SK-N-SH (cell line): ENCODE results near the gene SLC24A4. TPM values are rescaled to one million over a fixed set of nuclear protein-coding genes. Genes with fewer than 3 reads are reported as not detected.

Experiments
- CTCF ChIA-PET: fragments of 300-600, 350-600 bp; formaldehyde crosslinking; extraction: SDS; loops from one replicate; lab custom pipeline; 2021; lab: Yijun Ruan, JAX
- POLR2A ChIA-PET: fragments of 350-600 bp; sonication (Branson Sonifier 250); formaldehyde crosslinking; extraction: SDS; loops from one replicate; lab custom pipeline; 2020; ENCODE audit warnings: antibody characterized with exemption, inconsistent platforms; lab: Yijun Ruan, JAX
- DNase-seq: peaks from one replicate; pipeline ENCODE4 v3.0.0; 2012
- H2AFZ ChIP-seq: fragments of 200-600 bp; sonication (generic); 2 replicates; pipeline ENCODE4 v1.8.1; 2016; ENCODE audit warnings: antibody characterized with exemption, mild to moderate bottlenecking, low read depth
- H3F3A ChIP-seq: fragments of 200-600 bp; sonication (generic); replicated peaks from 2 replicates; pipeline ENCODE3; 2016; ENCODE audit warnings: antibody characterized with exemption, mild to moderate bottlenecking; ENCODE audit not compliant: insufficient read depth
- H3K27ac ChIP-seq, 2 experiments: fragments of 200-500 bp in 1 of 2; fragments of 200-600 bp in 1 of 2; sonication (Bioruptor generic) in 1 of 2; sonication (generic), shearing (Covaris generic) in 1 of 2; 2 replicates each; pipeline versions ENCODE4 v1.5.1 to v1.6.1; 2014 to 2016; ENCODE audit warnings: low read depth in 2 of 2, inconsistent platforms in 1 of 2, low read length in 1 of 2, mild to moderate bottlenecking in 1 of 2, mixed read lengths in 1 of 2
- H3K27me3 ChIP-seq: fragments of 200-600 bp; sonication (generic), shearing (Covaris generic); 2 replicates; pipeline ENCODE4 v1.6.1; 2016; ENCODE audit warnings: mixed run types; ENCODE audit not compliant: insufficient read depth
- H3K36me3 ChIP-seq, 2 experiments: fragments of 200-500 bp in 1 of 2; fragments of 200-600 bp in 1 of 2; sonication (Bioruptor generic) in 1 of 2; sonication (generic) in 1 of 2; replicated peaks in 1 of 2; 2 replicates each; pipeline versions ENCODE3 to v1.5.1; 2014 to 2016; ENCODE audit warnings: low read length in 1 of 2, mild to moderate bottlenecking in 1 of 2; ENCODE audit not compliant: insufficient read depth in 2 of 2, control insufficient read depth in 1 of 2
- H3K4me1 ChIP-seq, 2 experiments: fragments of 200-500 bp in 1 of 2; fragments of 200-600 bp in 1 of 2; sonication (Bioruptor generic) in 1 of 2; sonication (generic), shearing (Covaris generic) in 1 of 2; 2 replicates each; pipeline versions ENCODE4 v1.5.1 to v1.6.1; 2014 to 2016; ENCODE audit warnings: low read depth in 1 of 2, low read length in 1 of 2, mixed run types in 1 of 2; ENCODE audit not compliant: insufficient read depth in 2 of 2, control insufficient read depth in 1 of 2
- H3K4me2 ChIP-seq: fragments of 200-600 bp; sonication (generic), shearing (Covaris generic); 2 replicates; pipeline ENCODE4 v1.6.1; 2017; ENCODE audit warnings: mixed run types
- H3K4me3 ChIP-seq, 2 experiments: fragments of 200-500 bp in 1 of 2; fragments of 200-600 bp in 1 of 2; sonication (Bioruptor generic) in 1 of 2; sonication (generic), shearing (Covaris generic) in 1 of 2; 2 replicates each; pipeline versions ENCODE4 v1.5.1 to v1.8.1; 2014 to 2016; ENCODE audit warnings: low read depth in 2 of 2, inconsistent platforms in 1 of 2, low read length in 1 of 2, mild to moderate bottlenecking in 1 of 2, mixed read lengths in 1 of 2, moderate library complexity in 1 of 2
- H3K79me2 ChIP-seq: fragments of 200-600 bp; sonication (generic); 2 replicates; pipeline ENCODE4 v1.8.1; 2017; ENCODE audit warnings: mild to moderate bottlenecking; ENCODE audit not compliant: insufficient read depth
- H3K9ac ChIP-seq: fragments of 200-600 bp; sonication (generic); 2 replicates; pipeline ENCODE4 v1.6.1; 2017; ENCODE audit warnings: mixed run types
- H3K9me2 ChIP-seq: fragments of 200-600 bp; sonication (generic); 2 replicates; pipeline ENCODE4 v1.6.1; 2017; ENCODE audit warnings: mixed run types
- H3K9me3 ChIP-seq: fragments of 200-600 bp; sonication (generic); 2 replicates; pipeline ENCODE4 v1.6.1; 2017; ENCODE audit warnings: mixed run types, mild to moderate bottlenecking, moderate library complexity
- H4K20me1 ChIP-seq: fragments of 200-600 bp; sonication (generic); 2 replicates; pipeline ENCODE4 v1.6.1; 2017; ENCODE audit warnings: mild to moderate bottlenecking, mixed run types; ENCODE audit not compliant: insufficient read depth
- CTCF ChIP-seq: fragments of 200-600 bp; sonication (generic); IDR thresholded peaks from 2 replicates; pipeline ENCODE4 v1.6.1; 2017; ENCODE audit warnings: antibody characterized with exemption, mild to moderate bottlenecking, moderate library complexity
- ELF1 ChIP-seq: IDR thresholded peaks from 2 replicates; pipeline ENCODE4 v1.4.0; 2012
- EZH2phosphoT487 ChIP-seq: fragments of 200-600 bp; sonication (generic); IDR thresholded peaks from 2 replicates; pipeline ENCODE4 v1.6.1; 2017; ENCODE audit warnings: low read depth, mixed run types, mild to moderate bottlenecking, antibody characterized with exemption, moderate library complexity, borderline replicate concordance
- IRF3 ChIP-seq: fragments of 150-350 bp; IDR thresholded peaks from 2 replicates; pipeline ENCODE4 v1.6.1; 2016; ENCODE audit warnings: mild to moderate bottlenecking, low read depth, low read length
- JUND ChIP-seq: IDR thresholded peaks from 2 replicates; pipeline ENCODE4 v1.4.0; 2012
- MAX ChIP-seq: IDR thresholded peaks from 2 replicates; pipeline ENCODE4 v1.4.0; 2012; ENCODE audit warnings: low read depth
- MEF2A ChIP-seq: IDR thresholded peaks from 2 replicates; pipeline ENCODE4 v1.4.0; 2012; ENCODE audit warnings: low read depth, borderline replicate concordance
- MXI1 ChIP-seq: IDR thresholded peaks from 2 replicates; pipeline ENCODE4 v1.6.1; 2012; ENCODE audit warnings: mild to moderate bottlenecking, low read depth, low read length, improper control_type of control experiment
- NFIC ChIP-seq: IDR thresholded peaks from 2 replicates; pipeline ENCODE4 v1.4.0; 2012; ENCODE audit warnings: borderline replicate concordance
- NRF1 ChIP-seq: IDR thresholded peaks from 2 replicates; pipeline ENCODE4 v1.6.1; 2012; ENCODE audit warnings: low read depth, mild to moderate bottlenecking, low read length
- RFX5 ChIP-seq: IDR thresholded peaks from 2 replicates; pipeline ENCODE4 v1.6.1; 2012; ENCODE audit warnings: mild to moderate bottlenecking, improper control_type of control experiment, low read length
- RXRA ChIP-seq: IDR thresholded peaks from 2 replicates; pipeline ENCODE4 v1.4.0; 2012; ENCODE audit warnings: low read depth, mild to moderate bottlenecking, borderline replicate concordance
- SIN3A ChIP-seq: IDR thresholded peaks from 2 replicates; pipeline ENCODE4 v1.6.1; 2012; ENCODE audit warnings: low read depth, mild to moderate bottlenecking, low read length, moderate library complexity, borderline replicate concordance
- TAF1 ChIP-seq: IDR thresholded peaks from 2 replicates; pipeline ENCODE4 v1.6.1; 2012; ENCODE audit warnings: low read depth, mild to moderate bottlenecking, low read length, moderate library complexity, borderline replicate concordance
- TEAD4 ChIP-seq: IDR thresholded peaks from 2 replicates; pipeline ENCODE4 v1.4.0; 2012; ENCODE audit warnings: mild to moderate bottlenecking, borderline replicate concordance; ENCODE audit not compliant: insufficient read depth
- USF1 ChIP-seq: IDR thresholded peaks from 2 replicates; pipeline ENCODE4 v1.4.0; 2012; ENCODE audit warnings: low read depth, borderline replicate concordance
- USF2 ChIP-seq: fragments of 150-350 bp; IDR thresholded peaks from 2 replicates; pipeline ENCODE4 v1.6.1; 2017; ENCODE audit warnings: antibody characterized with exemption, low read length, low read depth, borderline replicate concordance
- ZBTB33 ChIP-seq: IDR thresholded peaks from 2 replicates; pipeline ENCODE4 v1.4.0; 2012; ENCODE audit warnings: low read depth, borderline replicate concordance
- WGBS: methylation state at CpG from one replicate; pipeline ENCODE4 v1.1.6; 2017; ENCODE audit warnings: low lambda C conversion rate; 5-methylcytosine and 5-hydroxymethylcytosine counted together
- polyA plus RNA-seq, 3 experiments: library from polyadenylated mRNA; depleted of rRNA; stranded (reverse); fragments of >200 nt; gene quantifications; 2 replicates each; pipeline ENCODE4 v1.2.3, GENCODE V29; 2012

SLC24A4 gene
- polyA plus RNA-seq, 1 of the 3 experiments (the other 2 are of a cell fraction): 0.07 TPM

- H3K9me3 ChIP-seq: no peaks in the 10 kb centered on the region
- H3K27ac ChIP-seq: no peak overlapping the region
- no peak overlapping the region for H2AFZ ChIP-seq
- H3K27me3 ChIP-seq: no peaks in the 10 kb centered on the region
- CTCF ChIA-PET: no interaction called here
- no peaks in the 10 kb centered on the region for H4K20me1 ChIP-seq
- H3K79me2 ChIP-seq: no peaks in the 10 kb centered on the region
- POLR2A ChIA-PET: no interaction called here
- H3K4me1 ChIP-seq: no peaks in the 10 kb centered on the region
- no peak overlapping the region for H3K9ac ChIP-seq
- TF ChIP-seq ZBTB33: no peak
- no peak for TF ChIP-seq TAF1
- TF ChIP-seq ELF1: no peak
- no peak for TF ChIP-seq IRF3
- no peak for TF ChIP-seq JUND
- no peak for TF ChIP-seq SIN3A
- no peak for TF ChIP-seq MAX
- TF ChIP-seq NRF1: no peak
- no peak for TF ChIP-seq RFX5
- no peak for TF ChIP-seq RXRA
- TF ChIP-seq TEAD4: no peak
- no peak for TF ChIP-seq MXI1
- TF ChIP-seq USF1: no peak
- no peak for TF ChIP-seq EZH2phosphoT487
- TF ChIP-seq NFIC: no peak
- peaks cover 6% of the 10 kb centered on the region for H3F3A ChIP-seq
- WGBS: 40% methylated on average over 3 of the region's 3 CpGs
- H3K4me3 ChIP-seq: no peak overlapping the region
- DNase-seq: no peak
- no peaks in the 10 kb centered on the region for H3K9me2 ChIP-seq
- no peak overlapping the region for H3K4me2 ChIP-seq
- no peaks in the 10 kb centered on the region for H3K36me3 ChIP-seq
These were observed 157.9 kb downstream of the SLC24A4 start for GRCh38 chr14:92480856-92481255.

- CTCF ChIA-PET: no interaction called here
- DNase-seq: no peak
- 9% methylated on average over 1 of the region's 1 CpG for WGBS
These were observed 158.4 kb downstream of the SLC24A4 start for GRCh38 chr14:92481386-92481785.

More at GRCh38 chr14:92481386-92481785, 158.4 kb downstream of the SLC24A4 start:
- Histone ChIP-seq H3K9me3 (no peaks in the 10 kb centered on the region), H3F3A (peaks cover 6% of the 10 kb centered on the region), H3K36me3 (no peaks in the 10 kb centered on the region), H3K4me3 (no peak overlapping the region), H3K4me1 (no peaks in the 10 kb centered on the region), H4K20me1 (no peaks in the 10 kb centered on the region), H2AFZ (no peak overlapping the region), H3K79me2 (no peaks in the 10 kb centered on the region), H3K4me2 (no peak overlapping the region), H3K9me2 (no peaks in the 10 kb centered on the region), H3K27ac (no peak overlapping the region), H3K9ac (no peak overlapping the region), H3K27me3 (no peaks in the 10 kb centered on the region)
- POLR2A ChIA-PET: no interaction called here
- TF ChIP-seq NFIC (no peak), ELF1 (no peak), USF2 (no peak), MEF2A (no peak), CTCF (peak; percentile 33)
